GM19455 (cell line): ENCODE data around the gene RPSA.
"Not testable (repeated sequence)": the region's sequence is repeated elsewhere in the genome, so short reads cannot be mapped to it uniquely, and the experiment has no call there.

Experiments used
- ATAC-seq: cut with Tn5 transposase; IDR thresholded peaks from one replicate; pipeline ENCODE4 v1.9.1; 2021; ENCODE audit not compliant: unreplicated experiment

The RPSA gene

DNA sequence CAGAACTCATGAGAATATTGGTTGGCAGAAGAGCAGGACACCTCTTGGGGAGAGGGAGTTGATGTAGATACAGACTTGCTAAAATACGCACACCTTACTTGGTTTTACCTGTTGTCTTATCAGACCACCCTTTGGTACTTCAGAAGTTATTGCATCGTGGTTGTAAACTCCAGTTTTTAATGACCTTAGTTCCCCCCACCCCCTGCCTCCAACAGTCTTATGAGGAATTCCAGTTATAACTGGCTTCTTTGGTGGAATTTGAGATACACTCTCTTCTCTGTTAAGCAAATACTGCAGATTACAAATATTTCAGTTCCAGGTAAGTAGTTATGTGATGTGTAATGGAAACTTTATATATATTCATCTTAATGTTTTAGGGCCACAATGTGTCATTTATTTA lies 18.4 kb upstream of the RPSA start:
- no peak for ATAC-seq

DNA sequence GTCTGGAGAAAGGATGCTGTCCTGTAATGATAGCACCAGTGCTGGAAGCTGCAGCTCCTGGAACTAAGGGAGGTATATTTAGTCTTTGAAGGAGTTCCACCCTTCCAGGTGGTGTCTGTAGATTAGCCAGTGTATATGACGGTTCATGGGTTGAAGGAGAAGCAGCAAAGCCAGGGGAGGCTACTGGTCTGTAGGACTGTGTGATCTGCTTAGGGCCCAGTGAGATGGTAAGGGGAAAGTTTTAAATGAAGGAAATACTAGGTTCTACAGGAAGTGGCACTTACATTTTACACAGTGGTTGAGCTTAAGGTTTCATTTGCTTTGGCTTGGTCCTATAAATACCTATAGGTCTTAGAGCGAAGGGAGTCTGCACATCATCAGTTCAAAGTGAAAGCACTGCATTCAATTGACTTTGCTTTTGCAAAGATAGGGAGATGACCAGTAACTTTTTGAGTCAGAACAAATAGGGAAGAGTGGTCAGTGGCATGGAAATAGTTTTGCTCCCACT lies 17.7 kb upstream of the RPSA start:
- ATAC-seq = peak; percentile 74

DNA sequence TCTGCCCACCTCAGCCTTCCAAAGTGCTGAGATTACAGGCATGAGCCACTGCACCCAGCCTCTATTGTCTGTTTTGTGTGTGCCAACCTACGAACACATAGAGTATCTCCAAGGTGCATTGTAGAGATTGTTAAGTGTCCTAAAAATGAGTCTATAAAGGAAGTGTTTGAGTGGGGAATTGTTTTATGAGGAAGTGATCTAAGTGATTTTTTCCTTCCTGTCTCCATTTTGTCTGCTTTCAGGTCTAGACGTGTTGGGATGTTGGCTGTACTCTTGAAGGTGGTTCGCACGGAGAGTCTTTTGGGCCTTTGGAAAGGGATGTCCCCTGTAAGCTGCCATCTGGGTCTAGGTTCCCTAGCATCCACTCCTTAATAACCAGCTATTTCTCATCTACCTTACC lies 16.3 kb upstream of the RPSA start:
- ATAC-seq = no peak

DNA sequence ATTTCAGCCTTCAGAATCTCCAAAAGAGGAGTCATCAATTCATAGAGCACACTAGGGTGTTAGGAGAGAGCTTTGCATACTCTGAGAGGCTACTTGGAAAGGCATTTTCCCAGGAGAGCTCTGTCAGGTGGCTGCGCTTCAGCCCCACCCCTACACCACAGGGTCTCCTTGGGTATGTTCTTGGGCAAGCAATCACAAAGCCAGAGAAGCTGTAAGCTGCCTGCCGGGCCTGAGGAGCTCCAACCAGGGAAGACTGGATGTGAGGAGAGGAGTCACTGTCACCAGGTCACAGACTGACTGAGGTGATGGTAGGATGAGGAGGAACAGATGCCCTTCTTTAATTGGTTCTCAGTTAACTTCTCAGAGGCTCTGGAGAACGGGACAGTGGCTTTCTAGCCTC lies 9.8 kb upstream of the RPSA start:
- no peak for ATAC-seq

DNA sequence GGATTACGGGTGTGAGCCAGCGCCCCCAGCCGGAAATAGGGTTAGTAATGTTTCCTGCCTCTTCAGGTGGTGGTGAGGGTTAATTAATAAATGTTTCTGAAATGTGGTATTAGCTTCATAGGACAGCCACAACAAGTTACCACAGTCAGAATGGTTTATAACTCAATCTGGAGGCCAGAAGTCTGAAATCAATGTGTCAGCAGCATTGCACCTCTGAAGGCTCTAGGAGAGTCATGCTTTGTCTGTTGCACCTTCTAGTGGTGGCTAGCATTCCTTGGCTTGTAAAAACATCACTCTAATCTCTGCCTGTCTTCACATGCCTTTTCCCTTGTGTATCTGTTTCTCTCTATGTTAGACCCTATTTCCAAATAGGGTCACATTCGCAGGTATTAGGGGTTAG lies 7.8 kb upstream of the RPSA start:
- ATAC-seq = no peak

DNA sequence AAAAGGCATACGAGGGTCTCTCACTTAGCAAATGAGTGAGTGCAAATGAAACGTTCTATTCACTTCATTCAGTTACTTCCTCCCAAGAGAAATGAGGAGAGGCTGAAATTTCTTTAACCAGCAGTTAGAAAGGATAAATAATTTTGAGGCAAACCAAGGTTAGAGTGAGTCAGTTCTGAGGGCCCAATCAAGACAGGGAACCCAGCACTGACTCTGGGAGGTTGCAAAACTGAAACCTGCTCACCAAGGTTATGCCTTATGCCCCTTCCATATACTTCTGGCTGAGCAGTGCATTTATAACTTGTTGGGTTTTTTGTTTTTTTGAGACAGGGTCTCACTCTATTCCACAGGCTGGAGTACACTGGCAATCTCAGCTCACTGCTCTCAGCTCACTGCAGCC lies 4.5 kb upstream of the RPSA start:
- no peak for ATAC-seq

DNA sequence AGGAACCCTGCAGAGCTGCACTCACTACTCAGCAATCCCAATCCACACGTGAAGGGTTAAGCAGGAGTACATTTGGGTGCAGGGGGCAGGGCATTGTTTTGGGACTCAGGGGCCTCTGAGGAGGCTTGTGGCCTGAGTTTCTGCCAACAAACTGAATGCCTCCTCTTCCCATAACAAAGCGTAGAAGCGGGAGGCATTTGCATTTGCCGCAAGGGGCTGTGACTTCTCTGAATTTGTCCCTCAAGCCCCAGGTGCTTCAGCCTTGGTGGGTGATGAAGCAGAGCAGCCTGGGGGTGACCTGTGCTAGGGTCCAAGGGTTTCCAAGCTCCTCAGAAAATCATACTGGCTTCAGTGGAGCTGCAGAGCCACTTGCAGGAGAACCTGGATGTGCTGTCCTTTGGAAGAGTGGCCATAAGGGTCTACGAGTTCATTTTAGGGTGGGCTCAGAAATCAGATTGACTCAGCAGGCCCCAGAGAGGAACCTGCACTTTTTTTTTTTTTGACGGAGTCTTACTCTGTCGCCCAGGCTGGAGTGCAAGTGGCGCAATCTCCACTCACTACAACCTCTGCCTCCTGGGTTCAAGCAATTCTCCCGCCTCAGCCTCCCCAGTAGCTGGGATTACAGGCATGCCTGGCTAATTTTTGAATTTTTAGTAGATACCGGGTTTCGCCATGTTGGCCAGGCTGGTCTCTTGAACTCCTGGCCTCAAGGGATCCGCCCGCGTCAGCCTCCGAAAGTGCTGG lies 1.4 kb upstream of the RPSA start:
- ATAC-seq = no peak

DNA sequence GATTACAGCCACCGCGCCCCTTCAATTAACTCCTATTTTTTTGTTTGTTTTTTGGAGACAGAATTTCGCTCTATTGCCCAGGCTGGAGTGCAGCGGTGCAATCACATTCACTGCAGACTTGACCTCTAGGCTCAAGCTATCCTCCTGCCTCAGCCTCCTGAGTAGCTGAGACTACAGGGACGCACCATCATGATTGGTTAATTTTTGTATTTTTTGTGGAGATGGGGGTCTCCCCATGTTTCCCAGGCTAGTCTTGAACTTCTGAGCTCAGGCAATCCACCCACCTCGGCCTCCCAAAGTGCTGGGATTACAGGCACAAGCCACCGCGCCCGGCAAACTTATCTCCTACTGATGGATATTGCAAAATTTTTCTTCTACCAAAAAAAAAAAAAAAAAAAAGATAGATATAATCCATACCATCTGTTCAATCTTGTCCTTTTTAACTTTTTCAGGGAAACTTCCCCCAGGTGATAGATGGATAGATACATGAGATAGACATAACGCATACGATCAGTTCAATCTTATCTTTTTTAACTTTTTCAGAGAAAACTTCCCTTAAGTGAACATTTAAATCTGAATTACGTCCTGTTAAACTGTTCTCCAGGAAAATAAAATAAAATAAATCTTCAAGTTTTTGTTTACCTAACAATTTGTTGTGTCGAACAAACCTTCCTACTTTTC lies 693 bp upstream of the RPSA start:
- no peak for ATAC-seq

DNA sequence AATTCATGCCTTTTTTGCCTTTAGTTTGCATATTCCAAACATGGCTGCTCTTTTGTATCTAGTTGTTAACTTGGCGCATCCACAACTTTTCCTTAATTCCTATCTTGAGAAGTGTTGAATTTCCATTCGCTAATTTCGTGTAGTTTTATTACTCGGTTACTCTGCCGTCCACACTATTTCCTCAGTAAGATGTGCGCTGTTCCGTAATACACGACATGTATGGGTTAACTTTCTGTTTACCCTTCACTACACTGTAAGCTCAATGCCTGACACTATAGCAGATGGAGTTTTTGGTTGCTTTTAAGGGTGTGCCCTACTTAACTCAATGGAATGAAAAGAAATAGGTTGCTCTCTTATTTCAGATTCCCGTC lies 724 bp downstream of the RPSA start:
- ATAC-seq = no peak

DNA sequence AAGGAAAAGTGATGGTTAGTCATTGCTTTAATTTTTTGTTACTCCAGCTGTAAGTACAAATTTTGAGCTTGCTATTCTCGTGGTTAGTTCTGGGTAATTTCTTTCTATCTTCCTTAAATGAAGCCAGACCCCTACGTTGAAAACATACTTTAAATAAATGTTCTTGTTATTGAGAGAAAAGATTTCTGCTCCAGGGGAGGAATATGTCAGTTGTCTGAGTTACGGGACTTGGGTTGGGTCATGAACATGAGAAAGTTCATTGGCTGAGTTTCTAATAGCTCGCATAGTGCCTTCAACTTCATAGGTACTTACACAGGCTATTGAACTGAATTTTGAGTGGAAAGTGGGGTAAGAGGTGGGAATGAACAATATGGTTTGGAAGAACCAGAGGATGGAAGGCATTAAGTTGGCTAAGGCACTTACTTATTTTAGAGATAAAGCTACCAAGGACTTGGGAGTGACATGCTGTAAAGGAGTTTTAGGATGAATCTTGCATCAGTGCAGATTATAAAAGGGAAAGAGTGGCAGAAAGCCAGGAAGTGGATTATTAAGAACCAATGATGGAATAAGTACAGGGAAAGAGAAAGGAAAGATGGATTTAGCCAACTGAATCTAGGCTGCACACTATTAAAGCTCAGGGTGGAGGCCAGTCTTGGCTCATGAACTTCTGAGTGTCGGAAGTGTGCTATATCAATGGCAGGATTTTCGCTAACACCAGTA lies 1.4 kb downstream of the RPSA start:
- ATAC-seq = no peak

DNA sequence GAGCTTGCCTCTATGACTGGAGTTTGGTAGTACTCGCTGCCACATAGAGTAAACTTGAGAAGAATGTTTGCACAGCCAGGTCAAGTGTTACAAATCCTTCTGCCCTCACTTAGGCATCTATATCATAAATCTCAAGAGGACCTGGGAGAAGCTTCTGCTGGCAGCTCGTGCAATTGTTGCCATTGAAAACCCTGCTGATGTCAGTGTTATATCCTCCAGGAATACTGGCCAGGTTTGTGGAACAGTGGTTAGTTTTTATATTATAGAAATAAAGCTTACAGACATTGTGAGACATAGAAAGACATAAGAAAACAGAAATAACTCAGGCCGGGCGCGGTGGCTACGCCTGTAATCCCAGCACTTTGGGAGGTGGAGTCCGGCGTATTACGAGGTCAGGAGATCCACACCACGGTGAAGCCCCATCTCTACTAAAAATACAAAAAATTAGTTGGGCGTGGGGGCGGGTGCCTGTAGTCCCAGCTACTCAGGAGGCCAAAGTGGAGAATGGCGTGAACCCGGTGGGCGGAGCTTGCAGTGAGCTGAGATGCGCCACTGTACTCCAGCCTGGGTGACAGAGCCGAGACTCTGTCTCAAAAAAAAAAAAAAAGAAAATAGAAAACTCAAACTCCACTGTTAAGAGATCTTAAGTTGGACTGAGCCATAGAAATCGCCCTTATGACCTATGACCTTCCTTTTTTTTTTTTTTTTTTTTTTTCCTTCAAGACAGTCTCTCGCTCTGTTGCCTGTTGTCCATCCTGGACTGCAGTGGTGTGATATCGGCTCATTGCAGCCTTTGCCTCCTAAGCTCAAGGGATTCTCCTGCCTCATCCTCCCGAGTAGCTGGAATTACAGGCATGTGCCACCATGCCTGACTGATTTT lies 2.2 kb downstream of the RPSA start:
- no peak for ATAC-seq

DNA sequence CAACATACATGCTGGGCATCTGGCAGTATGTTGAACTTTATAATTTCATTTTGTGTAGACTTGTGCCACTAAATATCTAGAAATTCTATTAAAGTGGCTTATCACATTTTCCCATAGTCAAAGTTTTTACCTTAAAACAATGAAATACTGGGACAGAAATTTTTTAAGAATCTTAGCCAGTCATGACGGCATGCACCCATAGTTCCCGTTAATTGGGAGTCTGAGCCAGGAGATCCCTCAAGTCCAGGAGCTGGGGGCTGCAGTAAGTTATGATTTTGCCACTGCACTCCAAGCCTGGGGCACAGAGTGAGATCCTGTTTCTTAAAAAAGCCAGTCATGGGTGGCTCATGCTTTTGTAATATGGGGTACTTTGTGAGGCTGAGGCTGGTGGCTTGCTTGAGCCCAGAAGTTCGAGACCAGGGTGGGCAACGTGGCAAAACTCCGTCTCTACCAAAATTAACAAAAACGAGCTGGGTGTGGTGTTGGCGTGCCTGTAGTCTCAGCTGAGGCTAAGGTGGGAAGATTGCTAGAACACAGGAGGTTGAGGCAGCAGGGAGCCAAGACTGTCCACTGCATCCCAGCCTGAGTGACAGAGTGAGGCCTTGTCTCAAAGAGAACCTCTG lies 3.1 kb downstream of the RPSA start:
- no peak for ATAC-seq

DNA sequence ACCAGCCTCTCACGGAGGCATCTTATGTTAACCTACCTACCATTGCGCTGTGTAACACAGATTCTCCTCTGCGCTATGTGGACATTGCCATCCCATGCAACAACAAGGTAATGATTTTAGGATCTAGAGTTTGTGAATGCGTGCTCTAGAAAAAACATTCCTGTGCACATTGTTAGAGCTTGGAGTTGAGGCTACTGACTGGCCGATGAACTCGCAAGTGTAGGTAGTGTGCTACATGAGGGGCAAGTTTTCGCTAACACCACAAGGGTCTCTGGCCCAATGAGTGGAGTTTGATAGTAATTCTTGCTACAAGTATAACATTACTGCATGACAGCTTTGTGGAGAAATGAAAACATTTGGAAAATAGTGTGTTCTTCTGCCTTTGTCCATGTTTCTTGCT lies 4.4 kb downstream of the RPSA start:
- ATAC-seq = no peak

DNA sequence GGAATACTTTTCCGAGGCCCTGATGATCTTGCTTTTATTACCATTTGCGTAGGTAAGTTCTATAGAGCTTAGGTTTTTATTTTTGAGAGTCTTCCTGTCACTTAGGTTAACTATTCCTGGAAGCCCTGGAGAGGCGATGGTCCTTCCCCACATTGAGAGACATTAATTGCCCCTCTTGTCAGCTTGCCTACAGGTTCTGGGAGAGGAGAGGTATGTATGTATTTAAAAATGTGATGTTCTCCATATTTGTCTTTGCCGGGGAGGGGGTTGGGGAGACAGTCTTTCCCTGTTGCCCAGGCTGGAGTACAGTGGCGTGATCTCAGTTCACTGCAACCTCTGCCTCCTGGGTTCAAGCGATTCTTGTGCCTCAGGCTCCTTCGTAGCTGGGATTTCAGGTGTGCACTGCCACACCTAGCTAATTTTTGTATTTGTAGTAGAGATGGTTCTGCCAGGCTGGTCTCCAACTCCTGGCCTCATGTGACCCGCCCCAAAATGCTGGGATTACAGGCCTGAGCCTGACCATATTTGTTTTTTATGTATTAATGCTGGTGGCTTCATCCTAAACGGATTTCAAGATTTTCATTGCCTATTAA lies 6.2 kb downstream of the RPSA start:
- ATAC-seq = no peak

DNA sequence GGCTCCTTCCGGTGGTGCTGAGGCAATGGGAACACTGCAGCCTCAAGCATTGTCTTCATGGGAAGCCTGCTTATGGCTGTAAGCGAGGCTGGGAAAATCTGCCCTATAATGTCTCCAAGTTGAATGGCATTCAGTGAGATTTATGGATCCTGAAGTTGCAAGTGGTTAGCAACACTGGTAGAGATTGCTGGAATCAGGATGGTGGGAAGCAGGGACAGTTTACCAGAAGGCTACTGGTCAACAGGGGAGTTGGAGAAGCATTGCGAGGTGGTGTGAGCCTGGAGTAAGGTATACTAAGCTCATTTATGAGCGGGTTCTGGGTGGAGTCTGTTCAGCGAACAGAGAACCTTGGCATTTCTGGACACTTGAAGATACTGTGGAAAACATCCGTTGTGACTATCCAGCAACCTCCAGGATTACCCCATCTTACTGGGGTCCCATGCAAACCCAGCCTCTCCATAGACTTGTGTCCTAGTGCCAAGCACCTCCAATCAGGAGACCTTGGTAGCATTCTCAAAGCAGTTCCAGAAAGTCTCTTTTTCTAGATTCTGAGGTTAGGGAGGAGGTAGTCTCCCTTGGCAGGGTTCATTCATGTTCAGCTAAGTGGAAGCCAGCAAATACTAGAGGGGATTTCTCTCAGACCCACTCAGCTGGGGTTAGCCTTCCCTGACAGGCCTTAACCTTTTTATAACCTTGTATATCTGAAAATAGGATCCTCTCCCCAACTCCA lies 7.3 kb downstream of the RPSA start:
- no peak for ATAC-seq

DNA sequence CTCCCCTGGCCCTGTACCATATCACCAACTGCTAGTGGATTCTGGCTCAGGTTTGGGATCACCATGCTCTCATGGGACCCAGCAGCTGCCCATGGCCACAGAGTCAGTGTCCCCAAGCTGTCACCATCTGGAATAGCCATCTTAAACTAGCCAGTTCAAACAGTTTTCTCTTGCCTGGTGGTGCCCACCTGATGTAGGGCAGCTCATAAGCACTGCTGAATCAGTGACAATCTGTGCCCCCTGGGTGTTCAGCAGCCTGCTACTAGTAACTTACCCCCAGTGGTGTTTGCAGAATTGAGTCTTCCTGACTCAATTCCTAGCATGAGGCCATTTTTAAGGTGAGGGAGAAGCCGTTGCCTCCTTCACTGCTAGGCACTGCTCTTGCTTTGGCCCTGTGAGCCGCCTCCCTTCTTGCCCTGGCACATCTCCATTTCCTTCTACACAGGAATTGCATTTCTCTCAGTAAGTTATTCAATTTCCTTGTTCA lies 7.9 kb downstream of the RPSA start:
- no peak for ATAC-seq

DNA sequence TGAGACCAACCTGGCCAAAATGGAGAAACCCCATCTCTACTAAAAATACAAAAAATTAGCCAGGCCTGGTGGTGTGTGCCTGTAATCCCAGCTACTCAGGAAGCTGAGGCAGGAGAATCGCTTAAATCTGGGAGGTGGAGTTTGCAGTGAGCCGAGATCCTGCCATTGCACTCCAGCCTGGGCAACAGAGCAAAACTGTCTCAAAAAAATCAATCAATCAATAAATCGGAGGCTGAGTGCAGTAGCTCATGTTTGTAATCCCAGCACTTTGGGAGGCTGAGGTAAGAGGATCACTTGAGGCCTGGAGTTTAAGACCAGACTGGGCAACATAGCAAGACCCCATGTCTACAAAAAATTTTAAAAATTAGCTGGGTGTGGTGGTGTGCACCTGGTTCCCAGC lies 8.8 kb downstream of the RPSA start:
- not testable (repeated sequence) for ATAC-seq

DNA sequence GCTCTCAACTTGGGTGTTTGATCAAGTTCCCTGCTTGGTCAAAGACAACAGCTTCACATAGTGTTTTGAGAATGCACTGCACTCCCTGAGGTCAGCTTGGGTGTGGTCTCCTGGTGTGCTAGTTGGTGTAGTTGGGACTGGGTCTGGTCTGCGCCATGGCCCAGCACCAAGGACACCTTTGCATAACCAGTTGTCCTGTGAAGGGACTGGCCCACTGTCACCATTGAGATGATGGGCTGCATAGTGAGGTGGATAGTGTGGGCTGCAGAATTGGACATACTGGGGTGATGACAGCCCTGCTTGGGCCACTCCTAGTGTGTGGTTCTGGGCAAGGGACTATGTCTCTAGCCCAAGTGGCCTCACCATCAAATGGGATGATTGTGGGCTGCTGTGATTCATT lies 9.5 kb downstream of the RPSA start:
- ATAC-seq = no peak

DNA sequence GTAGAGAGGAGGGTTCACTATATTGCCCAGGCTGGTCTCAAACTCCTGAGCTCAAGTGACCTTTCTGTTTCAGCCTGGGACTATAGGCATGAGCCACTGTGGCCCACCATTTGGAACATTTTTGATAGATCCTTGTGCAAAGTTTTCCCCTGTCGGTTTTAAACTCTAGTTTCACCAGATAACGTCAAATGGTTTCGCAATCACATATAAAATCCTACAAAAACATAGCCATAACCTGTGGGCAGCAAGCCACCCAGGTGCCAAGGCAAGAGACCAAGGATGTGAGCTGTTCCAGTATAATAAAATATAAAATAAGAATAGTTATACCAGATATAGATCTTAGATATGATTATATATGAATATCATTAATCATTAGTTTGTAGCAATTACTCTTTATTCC lies 10.5 kb downstream of the RPSA start:
- ATAC-seq = not testable (repeated sequence)
